ENCODE measurements around the gene KCTD5. TPM values are rescaled to one million over a fixed set of nuclear protein-coding genes. Genes with fewer than 3 reads are reported as not detected.
"Not testable (repeated sequence)": the region's sequence is repeated elsewhere in the genome, so short reads cannot be mapped to it uniquely, and the experiment has no call there.

KCTD5 gene
- total and polyA plus RNA-seq, 10 of the 15 experiments (the other 5 are each of a cell fraction or from before 2014, with no cell fraction given): 0.58 to 56.4 (median 37.3) TPM

DNA sequence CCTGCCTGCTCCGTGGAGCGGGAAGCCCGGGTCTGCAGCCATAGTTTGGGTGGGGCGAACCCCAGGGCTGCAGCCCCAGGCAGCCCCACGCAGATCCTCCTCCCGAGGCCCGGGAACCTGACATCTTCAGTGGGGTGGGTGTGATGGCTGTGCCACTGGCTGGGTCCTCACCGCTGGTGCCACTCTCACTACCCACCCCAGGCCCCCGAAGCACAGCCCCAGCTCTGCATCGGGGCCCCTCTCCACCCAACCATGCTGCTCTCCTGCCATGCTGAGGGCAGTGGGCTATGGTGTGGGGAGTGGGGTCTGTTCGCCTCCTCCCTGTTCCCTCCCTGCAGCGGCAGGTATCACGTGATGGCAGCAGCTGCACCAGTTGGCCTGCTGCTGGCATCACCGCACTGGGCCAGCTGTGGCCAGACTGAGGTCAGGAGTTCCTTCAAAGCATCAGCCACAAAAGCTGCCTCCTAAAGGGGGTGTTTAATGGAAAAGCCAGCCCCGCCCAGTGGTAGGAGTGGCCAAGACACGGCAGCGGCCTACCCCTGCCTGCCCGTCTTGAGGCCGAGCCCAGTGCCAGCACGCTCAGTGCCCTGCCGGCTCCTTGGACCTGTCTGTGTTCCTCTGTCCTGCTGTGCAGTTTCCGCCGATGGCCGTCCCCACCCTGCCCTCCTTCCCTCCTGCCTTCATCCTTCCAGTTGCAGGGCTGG, 10.8 kb downstream of the KCTD5 start:
- intact Hi-C loops (cut with micrococcal nuclease; ENCODE audit: unreplicated experiment): no loop called here
- ChIA-PET SMC1A (ENCODE audit: uncharacterized antibody, unreplicated experiment) (no interaction called here), CTCF (no interaction called here), POLR2A (no interaction called here), RAD21 (ENCODE audit: unreplicated experiment) (no interaction called here)
- in situ Hi-C loops (cut with MboI): no loop called here
- Histone ChIP-seq H3K36me3 (ENCODE audit: control insufficient read depth in 2 of 2, insufficient read depth in 2 of 2, low read length in 1 of 2) (peaks cover 5 to 23% of the 10 kb centered on the region in 2 experiments; a peak in 3 of 4 replicates), H3K4me1 (ENCODE audit: control insufficient read depth, insufficient read depth, low read length) (no peaks in the 10 kb centered on the region), H3K27ac (ENCODE audit: control insufficient read depth, insufficient read depth) (no peak overlapping the region), H3K79me2 (ENCODE audit: control insufficient read depth, insufficient read depth, low read length) (peaks cover 26% of the 10 kb centered on the region), H3K4me2 (ENCODE audit: control insufficient read depth, insufficient read depth) (no peak overlapping the region), H4K20me1 (ENCODE audit: control insufficient read depth, insufficient read depth) (peaks cover 3% of the 10 kb centered on the region; the same call in 1 of the 2 replicates), H3K4me3 (no peak overlapping the region), H2AFZ (ENCODE audit: control insufficient read depth, low read depth, low read length) (no peak overlapping the region), H3K9me3 (replicated peaks; ENCODE audit: control insufficient read depth, insufficient read depth, low read length) (no peaks in the 10 kb centered on the region), H3K9ac (ENCODE audit: control insufficient read depth, insufficient read depth, low read length) (no peak overlapping the region), H3K27me3 (replicated peaks in 1 of 2; ENCODE audit: control insufficient read depth in 2 of 2, insufficient read depth in 2 of 2, low read length in 1 of 2) (no peaks in the 10 kb centered on the region)
- WGBS (ENCODE audit: insufficient coverage, insufficient replicate concordance, low lambda C conversion rate, missing lambda C conversion rate): 80% methylated on average over 18 of the region's 24 CpGs
- peak; percentile 42; the same call in 1 of the 3 replicates for ATAC-seq
- BruUV-seq (replicated peaks): no TSS peak
- no peak for FAIRE-seq
- no peak for TF ChIP-seq BHLHE40 (IDR thresholded peaks at IDR 0.05; ENCODE audit: borderline replicate concordance in 1 of 2, low read depth in 2 of 2, low read length in 1 of 2)
- no peak for TF ChIP-seq TCF12 (IDR thresholded peaks at IDR 0.05; ENCODE audit: low read depth, low read length)
- TF ChIP-seq GATAD2B (conservative IDR thresholded peaks at IDR 0.05; ENCODE audit: low read depth): no peak
- no peak for TF ChIP-seq MTA2 (IDR thresholded peaks at IDR 0.05; ENCODE audit: low read depth)
- TF ChIP-seq ASH2L (IDR thresholded peaks at IDR 0.05; ENCODE audit: borderline replicate concordance, low read depth): no peak
- DNase-seq (ENCODE audit: low read depth, low spot score): no peak

DNA sequence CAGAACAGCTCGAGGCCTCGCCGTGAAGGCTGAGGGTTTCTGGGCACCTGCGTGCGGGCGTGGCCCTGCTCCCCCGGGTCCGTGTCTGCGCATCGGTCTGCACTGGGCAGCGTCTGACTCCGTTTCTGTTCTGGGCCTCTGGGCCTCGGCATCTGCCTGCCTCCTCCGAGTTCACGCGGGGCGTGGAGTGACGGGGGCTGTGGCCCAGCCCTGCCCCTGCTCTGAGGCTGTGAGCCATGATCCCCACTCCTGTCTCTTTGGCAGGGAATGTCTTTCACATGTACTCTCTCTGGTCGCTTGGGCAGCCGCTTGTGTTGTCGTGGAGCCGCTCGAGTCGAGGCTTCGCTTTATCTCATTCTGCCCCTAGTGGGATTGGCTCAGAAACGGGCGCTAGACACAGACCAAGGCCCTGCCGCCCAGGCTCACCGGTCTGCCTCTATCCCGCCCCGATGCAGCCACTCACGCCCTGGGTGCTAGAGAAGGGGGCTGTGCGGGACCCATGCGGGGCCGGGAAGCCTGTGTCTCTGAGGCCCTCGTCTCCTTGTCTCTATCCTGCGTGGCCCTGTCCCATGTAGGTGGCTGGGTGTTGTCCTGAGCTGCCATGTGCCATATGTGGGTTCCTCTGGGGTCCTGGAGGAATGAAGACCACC, 14.4 kb downstream of the KCTD5 start:
- FAIRE-seq; BruUV-seq (replicated peaks); H3K4me1 ChIP-seq (ENCODE audit: control insufficient read depth, insufficient read depth, low read length); H3K9me3 ChIP-seq (replicated peaks; ENCODE audit: control insufficient read depth, insufficient read depth, low read length); RAD21 ChIA-PET (ENCODE audit: unreplicated experiment); in situ Hi-C loops (cut with MboI); DNase-seq (ENCODE audit: low read depth, low spot score); H3K27me3 ChIP-seq (replicated peaks in 1 of 2; ENCODE audit: control insufficient read depth in 2 of 2, insufficient read depth in 2 of 2, low read length in 1 of 2); H3K9ac ChIP-seq (ENCODE audit: control insufficient read depth, insufficient read depth, low read length); H3K79me2 ChIP-seq (ENCODE audit: control insufficient read depth, insufficient read depth, low read length); H3K4me3 ChIP-seq; H4K20me1 ChIP-seq (ENCODE audit: control insufficient read depth, insufficient read depth); ATAC-seq; intact Hi-C loops (cut with micrococcal nuclease; ENCODE audit: unreplicated experiment); H3K27ac ChIP-seq (ENCODE audit: control insufficient read depth, insufficient read depth); CTCF ChIA-PET; SMC1A ChIA-PET (ENCODE audit: uncharacterized antibody, unreplicated experiment); H2AFZ ChIP-seq (ENCODE audit: control insufficient read depth, low read depth, low read length); POLR2A ChIA-PET; H3K4me2 ChIP-seq (ENCODE audit: control insufficient read depth, insufficient read depth): not testable (repeated sequence)
- 96% methylated on average over 30 of the region's 37 CpGs for WGBS (ENCODE audit: insufficient coverage, insufficient replicate concordance, low lambda C conversion rate, missing lambda C conversion rate)
- H3K36me3 ChIP-seq (ENCODE audit: control insufficient read depth in 2 of 2, insufficient read depth in 2 of 2, low read length in 1 of 2): peaks cover 12 to 33% of the 10 kb centered on the region in 2 experiments

All from GM12878 (cell line).